HCT116 (cell line): Measurements from ENCODE around the gene ADAMTS20. TPM values are rescaled to one million over a fixed set of nuclear protein-coding genes. Genes with fewer than 3 reads are reported as not detected.

Experiments
- ATAC-seq: fragments of 200-7000 bp; cut with Tn5 transposase; 2 replicates; pipeline ENCODE4 v1.9.1; 2020; ENCODE audit warnings: mild to moderate bottlenecking, moderate library complexity
- BruUV-seq: library from RNA; stranded (reverse); fragments of 400-500 nt; replicated peaks from 2 replicates; lab custom pipeline; 2021; lab: Mats Ljungman, UMichigan
- CTCF ChIA-PET: fragments of 300-600 bp; sonication (Branson Sonifier 250); formaldehyde crosslinking; loops from one replicate; lab custom pipeline; 2021; ENCODE audit warnings: antibody characterized with exemption; lab: Charles Lee
- POLR2A ChIA-PET: fragments of 300-600, 350-600 bp; sonication (Branson Sonifier 250); formaldehyde crosslinking; loops from one replicate; lab custom pipeline; 2021; ENCODE audit warnings: antibody characterized with exemption; lab: Charles Lee
- RAD21 ChIA-PET, 2 experiments: fragments of 300-600 bp; sonication (Branson Sonifier 250); formaldehyde crosslinking; loops; one replicate each; lab custom pipeline; 2023; ENCODE audit warnings: low total read pairs in 2 of 2; ENCODE audit not compliant: uncharacterized antibody in 2 of 2, unreplicated experiment in 2 of 2, low non-redundant PET in 1 of 2; lab: Charles Lee
- DNase-seq: peaks from one replicate; pipeline ENCODE4 v3.0.0-alpha.2; 2010; ENCODE audit warnings: low read depth, low spot score
- H2AFZ ChIP-seq: fragments of 200-600 bp; shearing (Covaris generic), sonication (generic); 2 replicates; pipeline ENCODE4 v1.6.1; 2017; ENCODE audit warnings: low read depth, mixed run types, mixed read lengths, antibody characterized with exemption, low read length; ENCODE audit not compliant: poor library complexity, severe bottlenecking
- H3K27ac ChIP-seq: 2 replicates; pipeline ENCODE4 v1.5.1; 2012; ENCODE audit warnings: low read depth, low read length
- H3K27me3 ChIP-seq: fragments of 200-600 bp; sonication (generic); 2 replicates; pipeline ENCODE4 v1.6.1; 2016; ENCODE audit warnings: mixed run types, low read length, mixed read lengths; ENCODE audit not compliant: insufficient read depth
- H3K36me3 ChIP-seq, 2 experiments: fragments of 200-500 bp in 1 of 2; fragments of 200-600 bp in 1 of 2; sonication (Bioruptor generic) in 1 of 2; sonication (generic) in 1 of 2; 2 replicates each; pipeline versions ENCODE4 v1.5.1 to v1.6.1; 2014 to 2016; ENCODE audit warnings: low read length in 2 of 2, inconsistent platforms in 1 of 2, mixed read lengths in 1 of 2, mixed run types in 1 of 2; ENCODE audit not compliant: insufficient read depth in 2 of 2, control insufficient read depth in 1 of 2
- H3K4me1 ChIP-seq, 2 experiments: fragments of 200-600 bp in 1 of 2; sonication (generic) in 1 of 2; 2 replicates each; pipeline versions ENCODE4 v1.5.1 to v1.6.1; 2012 to 2017; ENCODE audit warnings: low read length in 2 of 2, inconsistent platforms in 1 of 2, mild to moderate bottlenecking in 1 of 2, mixed read lengths in 1 of 2, mixed run types in 1 of 2, moderate library complexity in 1 of 2; ENCODE audit not compliant: insufficient read depth in 2 of 2, control insufficient read depth in 1 of 2
- H3K4me2 ChIP-seq: fragments of 200-600 bp; sonication (generic); 2 replicates; pipeline ENCODE4 v1.6.1; 2017; ENCODE audit warnings: mixed run types, low read length, mixed read lengths
- H3K4me3 ChIP-seq, 2 experiments: fragments of 200-600 bp in 1 of 2; sonication (generic) in 1 of 2; replicated peaks in 1 of 2; 2 replicates each; pipeline ENCODE4 v1.5.1; 2011 to 2016; ENCODE audit warnings: low read length in 2 of 2, control low read depth in 1 of 2, low read depth in 1 of 2, mild to moderate bottlenecking in 1 of 2, mixed read lengths in 1 of 2, mixed run types in 1 of 2
- H3K79me2 ChIP-seq: fragments of 200-600 bp; sonication (generic); 2 replicates; pipeline ENCODE4 v1.6.1; 2017; ENCODE audit warnings: mild to moderate bottlenecking, mixed run types, low read length, moderate library complexity, mixed read lengths; ENCODE audit not compliant: insufficient read depth
- H3K9ac ChIP-seq: fragments of 200-600 bp; sonication (generic); 2 replicates; pipeline ENCODE4 v1.6.1; 2016; ENCODE audit warnings: low read length, mixed read lengths
- H3K9me2 ChIP-seq: fragments of 200-600 bp; sonication (generic), shearing (Covaris generic); 2 replicates; pipeline ENCODE4 v1.6.1; 2017; ENCODE audit warnings: mixed run types, mild to moderate bottlenecking, moderate library complexity; ENCODE audit not compliant: insufficient read depth
- H3K9me3 ChIP-seq, 2 experiments: fragments of 200-500 bp in 1 of 2; fragments of 200-600 bp in 1 of 2; sonication (Bioruptor generic) in 1 of 2; sonication (generic) in 1 of 2; 2 replicates each; pipeline ENCODE4 v1.6.1; 2014 to 2017; ENCODE audit warnings: low read length in 2 of 2, mixed read lengths in 2 of 2, inconsistent platforms in 1 of 2, low read depth in 1 of 2, mild to moderate bottlenecking in 1 of 2, mixed run types in 1 of 2, moderate library complexity in 1 of 2; ENCODE audit not compliant: control insufficient read depth in 1 of 2, insufficient read depth in 1 of 2
- H4K20me1 ChIP-seq: fragments of 200-600 bp; sonication (generic), shearing (Covaris generic); 2 replicates; pipeline ENCODE4 v1.6.1; 2017; ENCODE audit warnings: mixed run types, mild to moderate bottlenecking, moderate library complexity; ENCODE audit not compliant: insufficient read depth
- ATF3 ChIP-seq: IDR thresholded peaks from 2 replicates; pipeline ENCODE4 v1.6.1; 2012
- CTCF ChIP-seq, 3 experiments: fragments of 200-600 bp in 1 of 3; sonication (generic) in 1 of 3; IDR thresholded peaks in 2 of 3; conservative IDR thresholded peaks in 1 of 3; 2 replicates each; pipeline ENCODE4 v1.5.1; 2012 to 2017; ENCODE audit warnings: low read depth in 2 of 3, low read length in 2 of 3, antibody characterized with exemption in 1 of 3, borderline replicate concordance in 1 of 3, control low read depth in 1 of 3, mild to moderate bottlenecking in 1 of 3, mixed read lengths in 1 of 3, mixed run types in 1 of 3, moderate library complexity in 1 of 3; ENCODE audit not compliant: insufficient read depth in 1 of 3
- EGR1 ChIP-seq: IDR thresholded peaks from 2 replicates; pipeline ENCODE4 v1.6.1; 2012; ENCODE audit warnings: low read depth
- ELF1 ChIP-seq: IDR thresholded peaks from 2 replicates; pipeline ENCODE4 v1.6.1; 2012; ENCODE audit warnings: low read depth, borderline replicate concordance
- EZH2 ChIP-seq: fragments of 200-600 bp; sonication (generic); IDR thresholded peaks from 2 replicates; pipeline ENCODE4 v1.6.1; 2017; ENCODE audit warnings: antibody characterized with exemption, mixed run types
- JUND ChIP-seq: IDR thresholded peaks from 2 replicates; pipeline ENCODE4 v1.6.1; 2012
- MAX ChIP-seq: IDR thresholded peaks from 2 replicates; pipeline ENCODE4 v1.6.1; 2012
- POLR2AphosphoS5 ChIP-seq: IDR thresholded peaks from 2 replicates; pipeline ENCODE4 v1.6.1; 2011; ENCODE audit warnings: mild to moderate bottlenecking, low read depth, low read length, moderate library complexity
- RAD21 ChIP-seq: IDR thresholded peaks from 2 replicates; pipeline ENCODE4 v1.6.1; 2012; ENCODE audit warnings: low read depth, mild to moderate bottlenecking
- REST ChIP-seq: IDR thresholded peaks from 2 replicates; pipeline ENCODE4 v1.6.1; 2012; ENCODE audit warnings: low read depth
- SIN3A ChIP-seq: IDR thresholded peaks from 2 replicates; pipeline ENCODE4 v1.6.1; 2012; ENCODE audit warnings: low read depth
- SP1 ChIP-seq: IDR thresholded peaks from 2 replicates; pipeline ENCODE4 v1.6.1; 2012; ENCODE audit warnings: low read depth
- SRF ChIP-seq: IDR thresholded peaks from 2 replicates; pipeline ENCODE4 v1.6.1; 2012; ENCODE audit warnings: low read depth
- TCF7L2 ChIP-seq: IDR thresholded peaks from 2 replicates; pipeline ENCODE4 v1.7.0; 2011; ENCODE audit warnings: borderline replicate concordance, inconsistent platforms; ENCODE audit not compliant: insufficient read depth, insufficient read length; ENCODE audit errors: extremely low read depth
- YY1 ChIP-seq: IDR thresholded peaks from 2 replicates; pipeline ENCODE4 v1.6.1; 2011; ENCODE audit warnings: low read length, low read depth, moderate library complexity, mild to moderate bottlenecking; ENCODE audit not compliant: insufficient replicate concordance; ENCODE audit errors: extremely low read depth
- ZFX ChIP-seq: fragments of 450-650 bp; IDR thresholded peaks from 2 replicates; pipeline ENCODE4 v1.6.1; 2017
- intact Hi-C: fragments of 100-400 bp; cut with micrococcal nuclease; formaldehyde crosslinking; loops from 2 replicates; pipeline ENCODE4 v1.10.0; 2022
- total RNA-seq: library from RNA; stranded (reverse); gene quantifications from one replicate; pipeline ENCODE4 v1.2.1, GENCODE V29; 2021; ENCODE audit not compliant: unreplicated experiment

ADAMTS20 gene
- total RNA-seq, 1 experiment from 2014 or later: not detected

- no peak for ATAC-seq
- intact Hi-C loops: no loop called here
- no TSS peak for BruUV-seq
- Histone ChIP-seq H3K9me2 (no peaks in the 10 kb centered on the region), H2AFZ (no peak overlapping the region), H3K9ac (no peak overlapping the region), H3K36me3 (no peaks in the 10 kb centered on the region), H3K4me2 (no peak overlapping the region), H3K4me1 (no peaks in the 10 kb centered on the region), H3K27me3 (no peaks in the 10 kb centered on the region), H4K20me1 (no peaks in the 10 kb centered on the region), H3K4me3 (no peak overlapping the region), H3K27ac (no peak overlapping the region), H3K9me3 (no peaks in the 10 kb centered on the region), H3K79me2 (no peaks in the 10 kb centered on the region)
- CTCF ChIA-PET: no interaction called here
- no peak for TF ChIP-seq POLR2AphosphoS5
- no peak for TF ChIP-seq TCF7L2
- TF ChIP-seq YY1: no peak
- no peak for TF ChIP-seq SIN3A
- TF ChIP-seq ATF3: no peak
- no peak for TF ChIP-seq SRF
- TF ChIP-seq ZFX: no peak
- no peak for TF ChIP-seq EZH2
- TF ChIP-seq SP1: no peak
- RAD21 ChIA-PET: no interaction called here
- POLR2A ChIA-PET: no interaction called here
- DNase-seq: no peak
Measured at GRCh38 chr12:43425361-43425760, 126.6 kb downstream of the ADAMTS20 start.

GRCh38 chr12:43416981-43417380 lies 135.0 kb downstream of the ADAMTS20 start:
- H3K4me3 ChIP-seq: no peak overlapping the region
- POLR2A ChIA-PET: no interaction called here
- no peaks in the 10 kb centered on the region for H3K9me3 ChIP-seq
- H3K4me2 ChIP-seq: no peak overlapping the region
- H3K79me2 ChIP-seq: no peaks in the 10 kb centered on the region
- intact Hi-C loops: no loop called here
- no peaks in the 10 kb centered on the region for H3K9me2 ChIP-seq
- CTCF ChIA-PET: no interaction called here
- BruUV-seq: no TSS peak
- no peak overlapping the region for H3K9ac ChIP-seq
- DNase-seq: no peak
- H3K4me1 ChIP-seq: no peaks in the 10 kb centered on the region
- H3K27me3 ChIP-seq: no peaks in the 10 kb centered on the region
- no peaks in the 10 kb centered on the region for H4K20me1 ChIP-seq
- no peak overlapping the region for H3K27ac ChIP-seq
- RAD21 ChIA-PET: no interaction called here
- ATAC-seq: no peak
- peak overlapping the region; percentile 26 for H2AFZ ChIP-seq
- no peaks in the 10 kb centered on the region for H3K36me3 ChIP-seq
- TF ChIP-seq RAD21: no peak
- no peak for TF ChIP-seq SP1
- TF ChIP-seq EZH2: no peak
- no peak for TF ChIP-seq ELF1
- no peak for TF ChIP-seq YY1
- TF ChIP-seq TCF7L2: no peak
- no peak for TF ChIP-seq EGR1
- no peak for TF ChIP-seq MAX
- no peak for TF ChIP-seq JUND
- TF ChIP-seq SRF: no peak
- no peak for TF ChIP-seq REST
- TF ChIP-seq CTCF (IDR thresholded peaks at IDR 0.05 in 2 of 3, conservative IDR thresholded peaks at IDR 0.05 in 1 of 3; ENCODE audit: borderline replicate concordance in 1 of 3, insufficient read depth in 1 of 3, low read depth in 2 of 3, low read length in 2 of 3): no peak
